OCI-LY3 (cell line): ENCODE data around the gene FRAS1.

Experiments used
- EZH2phosphoT487 ChIP-seq: fragments of 200-600 bp; shearing (Covaris generic); IDR thresholded peaks from 2 replicates; pipeline ENCODE4 v1.6.1; 2018; ENCODE audit warnings: antibody characterized with exemption, mixed run types, low read depth
- TF ChIP-seq, protein P1 (sequence below): fragments of 200-600, 300-600 bp; sonication (generic); IDR thresholded peaks from 2 replicates; pipeline ENCODE4 v1.5.1; 2014; ENCODE audit warnings: antibody characterized with exemption, low read length, low read depth

DNA sequence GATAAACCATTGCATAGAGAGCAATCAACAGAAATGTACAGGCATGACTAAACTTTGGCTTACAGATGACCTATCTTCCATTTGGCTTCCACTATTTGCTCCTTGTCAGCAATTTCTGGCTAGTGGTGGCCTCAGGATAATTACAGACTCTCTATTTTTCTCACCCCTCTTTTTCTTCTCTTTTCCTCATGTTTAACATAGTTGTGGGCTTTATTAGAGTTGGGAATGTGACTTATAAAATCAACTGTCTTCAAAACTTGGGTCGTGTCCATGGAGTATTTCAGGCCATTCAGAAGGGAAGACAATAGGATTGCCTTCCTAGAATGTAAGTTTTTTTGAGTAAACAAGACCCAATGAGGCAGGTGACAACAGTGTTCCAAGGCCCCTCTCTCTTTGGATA, 236.2 kb downstream of the FRAS1 start:
- TF ChIP-seq, protein P1, sequence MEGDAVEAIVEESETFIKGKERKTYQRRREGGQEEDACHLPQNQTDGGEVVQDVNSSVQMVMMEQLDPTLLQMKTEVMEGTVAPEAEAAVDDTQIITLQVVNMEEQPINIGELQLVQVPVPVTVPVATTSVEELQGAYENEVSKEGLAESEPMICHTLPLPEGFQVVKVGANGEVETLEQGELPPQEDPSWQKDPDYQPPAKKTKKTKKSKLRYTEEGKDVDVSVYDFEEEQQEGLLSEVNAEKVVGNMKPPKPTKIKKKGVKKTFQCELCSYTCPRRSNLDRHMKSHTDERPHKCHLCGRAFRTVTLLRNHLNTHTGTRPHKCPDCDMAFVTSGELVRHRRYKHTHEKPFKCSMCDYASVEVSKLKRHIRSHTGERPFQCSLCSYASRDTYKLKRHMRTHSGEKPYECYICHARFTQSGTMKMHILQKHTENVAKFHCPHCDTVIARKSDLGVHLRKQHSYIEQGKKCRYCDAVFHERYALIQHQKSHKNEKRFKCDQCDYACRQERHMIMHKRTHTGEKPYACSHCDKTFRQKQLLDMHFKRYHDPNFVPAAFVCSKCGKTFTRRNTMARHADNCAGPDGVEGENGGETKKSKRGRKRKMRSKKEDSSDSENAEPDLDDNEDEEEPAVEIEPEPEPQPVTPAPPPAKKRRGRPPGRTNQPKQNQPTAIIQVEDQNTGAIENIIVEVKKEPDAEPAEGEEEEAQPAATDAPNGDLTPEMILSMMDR: no peak
- no peak for TF ChIP-seq EZH2phosphoT487
